Measurements from ENCODE around the gene MPHOSPH8.

GRCh38 chr13:19661126-19661525, 27.7 kb downstream of the MPHOSPH8 start:
- TF ChIP-seq CTCF (IDR thresholded peaks at IDR 0.05) (no peak), CREB1 (CRISPR knock-in tag; IDR thresholded peaks at IDR 0.05) (no peak), SMAD4 (CRISPR knock-in tag; IDR thresholded peaks at IDR 0.05) (no peak), ETV6 (CRISPR knock-in tag; IDR thresholded peaks at IDR 0.05) (no peak), ATF2 (CRISPR knock-in tag; IDR thresholded peaks at IDR 0.05; ENCODE audit: borderline replicate concordance, low read depth) (no peak), USF1 (CRISPR knock-in tag; IDR thresholded peaks at IDR 0.05) (no peak), NFYB (CRISPR knock-in tag; conservative IDR thresholded peaks at IDR 0.05; ENCODE audit: low read depth) (no peak)
- TF ChIP-seq, protein P1, sequence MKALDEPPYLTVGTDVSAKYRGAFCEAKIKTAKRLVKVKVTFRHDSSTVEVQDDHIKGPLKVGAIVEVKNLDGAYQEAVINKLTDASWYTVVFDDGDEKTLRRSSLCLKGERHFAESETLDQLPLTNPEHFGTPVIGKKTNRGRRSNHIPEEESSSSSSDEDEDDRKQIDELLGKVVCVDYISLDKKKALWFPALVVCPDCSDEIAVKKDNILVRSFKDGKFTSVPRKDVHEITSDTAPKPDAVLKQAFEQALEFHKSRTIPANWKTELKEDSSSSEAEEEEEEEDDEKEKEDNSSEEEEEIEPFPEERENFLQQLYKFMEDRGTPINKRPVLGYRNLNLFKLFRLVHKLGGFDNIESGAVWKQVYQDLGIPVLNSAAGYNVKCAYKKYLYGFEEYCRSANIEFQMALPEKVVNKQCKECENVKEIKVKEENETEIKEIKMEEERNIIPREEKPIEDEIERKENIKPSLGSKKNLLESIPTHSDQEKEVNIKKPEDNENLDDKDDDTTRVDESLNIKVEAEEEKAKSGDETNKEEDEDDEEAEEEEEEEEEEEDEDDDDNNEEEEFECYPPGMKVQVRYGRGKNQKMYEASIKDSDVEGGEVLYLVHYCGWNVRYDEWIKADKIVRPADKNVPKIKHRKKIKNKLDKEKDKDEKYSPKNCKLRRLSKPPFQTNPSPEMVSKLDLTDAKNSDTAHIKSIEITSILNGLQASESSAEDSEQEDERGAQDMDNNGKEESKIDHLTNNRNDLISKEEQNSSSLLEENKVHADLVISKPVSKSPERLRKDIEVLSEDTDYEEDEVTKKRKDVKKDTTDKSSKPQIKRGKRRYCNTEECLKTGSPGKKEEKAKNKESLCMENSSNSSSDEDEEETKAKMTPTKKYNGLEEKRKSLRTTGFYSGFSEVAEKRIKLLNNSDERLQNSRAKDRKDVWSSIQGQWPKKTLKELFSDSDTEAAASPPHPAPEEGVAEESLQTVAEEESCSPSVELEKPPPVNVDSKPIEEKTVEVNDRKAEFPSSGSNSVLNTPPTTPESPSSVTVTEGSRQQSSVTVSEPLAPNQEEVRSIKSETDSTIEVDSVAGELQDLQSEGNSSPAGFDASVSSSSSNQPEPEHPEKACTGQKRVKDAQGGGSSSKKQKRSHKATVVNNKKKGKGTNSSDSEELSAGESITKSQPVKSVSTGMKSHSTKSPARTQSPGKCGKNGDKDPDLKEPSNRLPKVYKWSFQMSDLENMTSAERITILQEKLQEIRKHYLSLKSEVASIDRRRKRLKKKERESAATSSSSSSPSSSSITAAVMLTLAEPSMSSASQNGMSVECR (CRISPR knock-in tag; IDR thresholded peaks at IDR 0.05; ENCODE audit: borderline replicate concordance), result no peak
